ENCODE results near the gene GPANK1. TPM values are rescaled to one million over a fixed set of nuclear protein-coding genes. Genes with fewer than 3 reads are reported as not detected.
A peak's percentile ranks its signal among the peaks of the same experiment; 100 is the strongest.

GPANK1 gene
- total and polyA plus RNA-seq, 2 of the 13 experiments (the other 11 are each of a cell fraction or from before 2014, with no cell fraction given), result 15.4 to 22.8 TPM

GRCh38 chr6:31664790-31665500, at the start of gene GPANK1 (continued):
- TF ChIP-seq DMTF1 (CRISPR knock-in tag; IDR thresholded peaks at IDR 0.05) (no peak), PAWR (CRISPR knock-in tag; IDR thresholded peaks at IDR 0.05; ENCODE audit: borderline replicate concordance) (no peak), JUN (CRISPR knock-in tag; IDR thresholded peaks at IDR 0.05) (no peak), RFX1 (IDR thresholded peaks at IDR 0.05) (no peak), CSRNP2 (CRISPR knock-in tag; conservative IDR thresholded peaks at IDR 0.05; ENCODE audit: low read depth) (no peak), RBAK (CRISPR knock-in tag; IDR thresholded peaks at IDR 0.05) (no peak), ZNF432 (CRISPR knock-in tag; IDR thresholded peaks at IDR 0.05; ENCODE audit: borderline replicate concordance) (no peak), MAZ (IDR thresholded peaks at IDR 0.05; ENCODE audit: borderline replicate concordance, low read depth, low read length) (no peak), MAZ (CRISPR knock-in tag; IDR thresholded peaks at IDR 0.05; ENCODE audit: low read depth) (no peak; the same call in 1 of the 2 replicates), AFF4 (CRISPR knock-in tag; IDR thresholded peaks at IDR 0.05) (no peak; the same call in 1 of the 2 replicates), ZBTB2 (CRISPR knock-in tag; IDR thresholded peaks at IDR 0.05; ENCODE audit: low read depth) (peak; percentile 82), TP53 (CRISPR knock-in tag; conservative IDR thresholded peaks at IDR 0.05) (no peak), ZNF512B (CRISPR knock-in tag; IDR thresholded peaks at IDR 0.05; ENCODE audit: borderline replicate concordance) (no peak), ZNF781 (CRISPR knock-in tag; IDR thresholded peaks at IDR 0.05; ENCODE audit: borderline replicate concordance, not compliant biosample characterization) (no peak), ZMYM4 (CRISPR knock-in tag; IDR thresholded peaks at IDR 0.05) (peak; percentile 31; the same call in 1 of the 2 replicates), ZNF775 (CRISPR knock-in tag; IDR thresholded peaks at IDR 0.05; ENCODE audit: borderline replicate concordance) (no peak)

Measured in HepG2 (cell line).